Measurements from ENCODE around the gene PLCD3.
A peak's percentile ranks its signal among the peaks of the same experiment; 100 is the strongest.

The PLCD3 gene

GRCh38 chr17:45149669-45150664, 17.7 kb upstream of the PLCD3 start:
- no peak for DNase-seq

- DNase-seq: no peak
Observed at GRCh38 chr17:45149037-45149668, 16.8 kb upstream of the PLCD3 start.

- peak; percentile 97 for DNase-seq
Observed at GRCh38 chr17:45148183-45149036, 16.1 kb upstream of the PLCD3 start, which contains the start of gene HEXIM1. Gene HEXIM1, plus strand, starts transcription at chr17:45148475. Its CDS starts 716 bp downstream, at chr17:45149191.

- peak; percentile 82 for DNase-seq
Observed at GRCh38 chr17:45147581-45148182, 15.4 kb upstream of the PLCD3 start.

GRCh38 chr17:45146890-45147580, 14.7 kb upstream of the PLCD3 start:
- no peak for DNase-seq

GRCh38 chr17:45146592-45146889, 14.2 kb upstream of the PLCD3 start:
- no peak for DNase-seq

GRCh38 chr17:45146166-45146565, 13.9 kb upstream of the PLCD3 start:
- DNase-seq: no peak

GRCh38 chr17:45145035-45145389, 12.7 kb upstream of the PLCD3 start:
- no peak for DNase-seq

- no peak for DNase-seq
Observed at GRCh38 chr17:45144199-45145034, 12.1 kb upstream of the PLCD3 start.

- no peak for DNase-seq
Observed at GRCh38 chr17:45143767-45144198, 11.5 kb upstream of the PLCD3 start.

- DNase-seq: no peak
Observed at GRCh38 chr17:45143094-45143670, 10.9 kb upstream of the PLCD3 start.

GRCh38 chr17:45139533-45139920, 7.2 kb upstream of the PLCD3 start:
- DNase-seq: no peak

GRCh38 chr17:45138911-45139532, 6.7 kb upstream of the PLCD3 start:
- no peak for DNase-seq

- DNase-seq: no peak
Observed at GRCh38 chr17:45137561-45138305, 5.4 kb upstream of the PLCD3 start.

GRCh38 chr17:45136846-45137560, 4.7 kb upstream of the PLCD3 start:
- no peak for DNase-seq

GRCh38 chr17:45135978-45136791, 3.9 kb upstream of the PLCD3 start:
- no peak for DNase-seq

- peak; percentile 69 for DNase-seq
Observed at GRCh38 chr17:45135192-45135977, 3.1 kb upstream of the PLCD3 start, which contains the start of gene ACBD4. Gene ACBD4, plus strand, starts transcription at chr17:45135687. Its CDS starts 458 bp downstream, at chr17:45136145.

Measured in NCI-H2029 treated with DMSO at 0.1 percent for 48 hours (cell line).